Endothelial cell of umbilical vein (primary cell): ENCODE measurements around the gene COL19A1. TPM values are rescaled to one million over a fixed set of nuclear protein-coding genes. Genes with fewer than 3 reads are reported as not detected.

Experiments used
- BruUV-seq: library from RNA; stranded (reverse); fragments of 400-500 nt; replicated peaks from 2 replicates; lab custom pipeline; 2021; lab: Mats Ljungman, UMichigan
- CTCF ChIA-PET: fragments of 300-600, 350-600 bp; sonication (Branson Sonifier 250); formaldehyde crosslinking; loops from one replicate; lab custom pipeline; 2021; ENCODE audit warnings: antibody characterized with exemption, inconsistent platforms; lab: Charles Lee
- POLR2A ChIA-PET: fragments of 300-600, 350-600 bp; sonication (Branson Sonifier 250); formaldehyde crosslinking; loops from one replicate; lab custom pipeline; 2021; ENCODE audit warnings: antibody characterized with exemption, inconsistent platforms; lab: Charles Lee
- DNase-seq: peaks from one replicate; pipeline ENCODE4 v3.0.0-alpha.2; 2011; ENCODE audit warnings: low read depth, low spot score
- FAIRE-seq: peaks from 2 replicates; lab custom pipeline; 2011; peaks lifted over from hg19 to GRCh38; lab: Jason Lieb, UNC
- H2AFZ ChIP-seq: 2 replicates; pipeline ENCODE4 v1.6.0; 2012; ENCODE audit warnings: low read depth, low read length, control low read depth, inconsistent platforms
- H3K27ac ChIP-seq: 2 replicates; pipeline ENCODE4 v1.5.1; 2011; ENCODE audit warnings: low read depth, mild to moderate bottlenecking, control low read depth, low read length, moderate library complexity; ENCODE audit not compliant: insufficient read depth
- H3K27me3 ChIP-seq, 2 experiments: 2 replicates each; pipeline versions ENCODE4 v1.6.0 to v1.6.1; 2011; ENCODE audit warnings: low read length in 2 of 2, mixed read lengths in 1 of 2; ENCODE audit not compliant: control insufficient read depth in 2 of 2, insufficient read depth in 2 of 2
- H3K36me3 ChIP-seq, 2 experiments: 2 replicates in 1 of 2; 3 replicates in 1 of 2; pipeline ENCODE4 v1.5.1; 2011; ENCODE audit warnings: low read length in 2 of 2, mild to moderate bottlenecking in 1 of 2, moderate library complexity in 1 of 2; ENCODE audit not compliant: control insufficient read depth in 2 of 2, insufficient read depth in 2 of 2; ENCODE audit errors: extremely low read depth in 1 of 2
- H3K4me1 ChIP-seq: 3 replicates; pipeline ENCODE4 v1.5.1; 2011; ENCODE audit warnings: mild to moderate bottlenecking, low read length; ENCODE audit not compliant: control insufficient read depth, insufficient read depth; ENCODE audit errors: extremely low read depth
- H3K4me2 ChIP-seq: 2 replicates; pipeline ENCODE4 v1.6.1; 2011; ENCODE audit warnings: low read length, control low read depth, mixed read lengths; ENCODE audit not compliant: insufficient read depth
- H3K4me3 ChIP-seq, 3 experiments: fragments of 200-600 bp in 1 of 3; sonication (generic), shearing (Covaris generic) in 1 of 3; replicated peaks in 1 of 3; 2 replicates each; pipeline ENCODE4 v1.5.1; 2011 to 2016; ENCODE audit warnings: control low read depth in 3 of 3, low read length in 3 of 3, mild to moderate bottlenecking in 2 of 3, inconsistent platforms in 1 of 3, low read depth in 1 of 3, moderate library complexity in 1 of 3; ENCODE audit not compliant: insufficient read depth in 1 of 3
- H3K79me2 ChIP-seq: 2 replicates; pipeline ENCODE4 v1.6.0; 2012; ENCODE audit warnings: low read length, inconsistent platforms; ENCODE audit not compliant: control insufficient read depth, insufficient read depth
- H3K9ac ChIP-seq: replicated peaks from 2 replicates; pipeline ENCODE3; 2011; ENCODE audit warnings: low read length, control low read depth; ENCODE audit not compliant: insufficient read depth; ENCODE audit errors: extremely low read depth
- H3K9me1 ChIP-seq: replicated peaks from 3 replicates; pipeline ENCODE4 v1.6.0; 2011; ENCODE audit warnings: mild to moderate bottlenecking, low read length; ENCODE audit not compliant: control insufficient read depth, insufficient read depth; ENCODE audit errors: extremely low read depth
- H3K9me3 ChIP-seq: replicated peaks from 2 replicates; pipeline ENCODE4 v1.5.1; 2012; ENCODE audit warnings: low read length, inconsistent platforms; ENCODE audit not compliant: control insufficient read depth, insufficient read depth
- H4K20me1 ChIP-seq: replicated peaks from 2 replicates; pipeline ENCODE3; 2011; ENCODE audit warnings: mild to moderate bottlenecking, low read length; ENCODE audit not compliant: control insufficient read depth, insufficient read depth; ENCODE audit errors: extremely low read depth
- CTCF ChIP-seq, 2 donors: IDR thresholded peaks; 1 replicate in 1 of 2; 2 replicates in 1 of 2; pipeline ENCODE4 v1.5.1; 2011; ENCODE audit warnings: low read length in 2 of 2, mild to moderate bottlenecking in 2 of 2, moderate library complexity in 2 of 2, control low read depth in 1 of 2, inconsistent platforms in 1 of 2, low read depth in 1 of 2; ENCODE audit not compliant: insufficient read depth in 1 of 2; ENCODE audit errors: extremely low read depth in 1 of 2
- EZH2 ChIP-seq: IDR thresholded peaks from 2 replicates; pipeline ENCODE4 v1.6.1; 2012; ENCODE audit warnings: borderline replicate concordance, low read depth, mild to moderate bottlenecking, moderate library complexity, low read length, inconsistent platforms; ENCODE audit not compliant: severe bottlenecking
- FOS ChIP-seq: IDR thresholded peaks from 2 replicates; pipeline ENCODE4 v1.6.1; 2011; ENCODE audit warnings: mild to moderate bottlenecking, low read length, moderate library complexity, borderline replicate concordance; ENCODE audit not compliant: insufficient read depth
- GATA2 ChIP-seq: IDR thresholded peaks from 2 replicates; pipeline ENCODE4 v1.7.0; 2011; ENCODE audit warnings: low read depth, mild to moderate bottlenecking, moderate library complexity, mixed read lengths, low read length; ENCODE audit not compliant: insufficient read length, insufficient read depth
- JUN ChIP-seq: IDR thresholded peaks from 2 replicates; pipeline ENCODE4 v1.6.1; 2011; ENCODE audit warnings: borderline replicate concordance, low read depth; ENCODE audit not compliant: insufficient read length, insufficient read depth
- MAX ChIP-seq: IDR thresholded peaks from 2 replicates; pipeline ENCODE4 v1.6.1; 2011; ENCODE audit not compliant: insufficient read depth, insufficient read length
- MYC ChIP-seq: IDR thresholded peaks from one replicate; pipeline ENCODE4 v1.6.1; 2011; ENCODE audit warnings: mild to moderate bottlenecking, low read depth, low read length
- POLR2A ChIP-seq: IDR thresholded peaks from 2 replicates; pipeline ENCODE4 v1.6.1; 2012; ENCODE audit warnings: low read depth, mild to moderate bottlenecking, control low read depth, low read length
- POLR2AphosphoS5 ChIP-seq: IDR thresholded peaks from 2 replicates; pipeline ENCODE4 v1.6.1; 2012; ENCODE audit warnings: low read depth, mild to moderate bottlenecking, control low read depth, low read length, moderate library complexity; ENCODE audit not compliant: insufficient read depth
- dilution Hi-C: fragments of 300-500 bp; cut with MboI; formaldehyde crosslinking; loops from one replicate; pipeline ENCODE4 v1.15.0; 2019; ENCODE audit warnings: low sequenced_read_pairs; ENCODE audit not compliant: extremely low pct_ligation_motif_present
- intact Hi-C: fragments of 100-400 bp; cut with micrococcal nuclease; formaldehyde crosslinking; loops from one replicate; pipeline ENCODE4 v1.10.0; 2022
- polyA plus RNA-seq, 4 experiments: library from polyadenylated mRNA; depleted of rRNA in 3 of 4; stranded (reverse) in 3 of 4; unstranded in 1 of 4; fragments of >200 nt; gene quantifications; 2 replicates each; pipeline versions ENCODE4 v1.2.1 to v1.2.3, GENCODE V29; 2011 to 2012; ENCODE audit warnings: missing spikeins in 1 of 4
- total RNA-seq: library from RNA; stranded (reverse); gene quantifications from 2 replicates; pipeline ENCODE4 v1.2.3, GENCODE V29; 2021

Gene COL19A1
- total and polyA plus RNA-seq, 2 donors (not counting 3 experiments of a cell fraction or from before 2014, with no cell fraction given): not detected

DNA sequence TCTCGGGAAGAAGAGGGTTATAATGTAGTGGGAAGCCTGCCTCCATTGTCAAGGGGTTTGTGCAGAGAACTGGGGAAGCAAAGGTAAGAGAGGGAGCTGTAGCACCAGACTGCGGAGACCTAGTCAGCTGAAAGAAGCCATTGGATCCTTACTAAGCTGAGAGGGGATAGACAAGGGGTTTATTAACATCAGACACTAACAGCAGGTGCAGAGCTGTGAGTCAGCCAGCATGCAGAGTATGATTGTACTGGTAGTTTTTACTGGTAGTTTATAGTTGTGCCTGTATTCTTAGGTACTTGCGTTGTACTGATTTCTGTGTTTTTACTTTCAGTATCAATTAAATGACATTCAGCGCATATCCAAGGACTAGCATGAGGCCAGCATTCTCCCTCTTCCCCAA is 17.8 kb upstream of the COL19A1 start:
- H3K4me3 ChIP-seq: no peak overlapping the region
- no TSS peak for BruUV-seq

More for the DNA sequence above, 17.8 kb upstream of the COL19A1 start:
- Histone ChIP-seq H3K9me3 (no peaks in the 10 kb centered on the region), H2AFZ (no peak overlapping the region), H3K79me2 (no peaks in the 10 kb centered on the region), H3K36me3 (no peaks in the 10 kb centered on the region), H3K27ac (no peak overlapping the region), H3K4me2 (no peak overlapping the region), H4K20me1 (no peaks in the 10 kb centered on the region), H3K4me1 (no peaks in the 10 kb centered on the region), H3K9ac (no peak overlapping the region), H3K9me1 (no peaks in the 10 kb centered on the region), H3K27me3 (no peaks in the 10 kb centered on the region)
- intact Hi-C loops (no loop called here), dilution Hi-C loops (no loop called here)
- POLR2A ChIA-PET: interaction anchor here (0.6 kb wide), 1 partner anchor 19 kb away, joined by 3 read pairs; no protein-coding TSS in a partner anchor
- no peak for DNase-seq
- FAIRE-seq: no peak
- TF ChIP-seq MAX (no peak), EZH2 (no peak), POLR2A (no peak), JUN (no peak), MYC (no peak), CTCF (IDR thresholded peaks at IDR 0.05; ENCODE audit: extremely low read depth in 1 of 2, insufficient read depth in 1 of 2, low read depth in 1 of 2, low read length in 2 of 2) (no peak), POLR2AphosphoS5 (no peak), FOS (no peak), GATA2 (no peak)
- CTCF ChIA-PET: interaction anchor here (1.2 kb wide), 1 partner anchor 11 kb away, joined by 3 read pairs; no protein-coding TSS in a partner anchor
